ENCODE measurements around the gene GNPTG. TPM values are rescaled to one million over a fixed set of nuclear protein-coding genes. Genes with fewer than 3 reads are reported as not detected.

GNPTG gene
- total and polyA plus RNA-seq, 2 donors from 2014 or later = 88.7 to 138 TPM

DNA sequence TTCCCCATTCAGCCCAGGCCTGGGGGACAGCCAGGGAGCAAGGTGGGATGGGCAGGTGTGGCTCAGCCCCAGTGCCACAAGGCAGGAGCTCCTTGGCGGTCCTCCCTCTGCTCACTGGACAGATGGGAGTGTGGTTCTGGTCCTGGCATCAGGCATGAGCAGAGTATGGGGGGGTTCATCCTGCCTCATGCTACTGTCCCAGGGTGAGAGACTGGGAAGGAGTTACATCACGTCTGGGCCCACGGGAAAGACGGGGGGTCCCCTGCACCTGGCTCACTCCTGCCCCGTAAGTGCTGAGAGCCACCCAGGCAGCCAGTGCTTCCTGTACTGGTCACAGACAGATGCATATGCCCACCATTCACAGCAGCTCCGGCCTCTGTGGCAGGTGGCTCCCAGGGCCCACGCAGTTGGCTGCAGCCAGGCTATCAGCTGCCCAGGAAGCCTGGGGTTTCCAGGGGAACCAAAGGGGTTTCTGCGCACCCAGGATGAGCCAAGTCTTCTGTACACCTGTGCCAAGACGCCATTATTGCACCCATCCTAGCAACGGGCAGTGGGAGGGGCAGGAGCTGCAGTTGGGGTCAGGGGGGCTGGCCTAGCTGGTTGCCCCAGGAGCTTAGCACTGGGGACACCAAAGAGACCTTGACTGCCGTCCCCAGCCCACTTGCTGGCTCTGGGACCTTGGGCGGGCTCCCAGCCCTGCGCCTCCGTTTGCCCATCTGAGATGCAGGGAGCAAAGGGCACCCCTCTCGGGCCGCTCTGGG lies 16.3 kb upstream of the GNPTG start:
- no peak for DNase-seq
- peaks cover 0 to 3% (median 0%) of the 10 kb centered on the region in 3 donors for H3K36me3 ChIP-seq (ENCODE audit: control insufficient read depth in 2 of 3, insufficient read depth in 3 of 3, low read length in 3 of 3)
- no peak overlapping the region for H3K27ac ChIP-seq (ENCODE audit: low read depth in 2 of 2, low read length in 2 of 2)
- no peaks in the 10 kb centered on the region for H3K9me3 ChIP-seq (ENCODE audit: control insufficient read depth in 2 of 3, insufficient read depth in 1 of 3, low read length in 3 of 3)
- H3K27me3 ChIP-seq (ENCODE audit: control insufficient read depth, insufficient read depth, low read length) = peaks cover 13% of the 10 kb centered on the region
- no peak for FAIRE-seq
- intact Hi-C loops (cut with DNase I) = no loop called here
- peaks cover 0 to 14% (median 13%) of the 10 kb centered on the region in 3 donors for H3K4me1 ChIP-seq (ENCODE audit: control insufficient read depth in 2 of 3, insufficient read depth in 2 of 3, low read depth in 1 of 3, low read length in 3 of 3)
- no peak overlapping the region for H3K9ac ChIP-seq (ENCODE audit: low read length in 3 of 3)
- H3K4me3 ChIP-seq (ENCODE audit: low read length in 3 of 3) = no peak overlapping the region
- TF ChIP-seq, protein P1, sequence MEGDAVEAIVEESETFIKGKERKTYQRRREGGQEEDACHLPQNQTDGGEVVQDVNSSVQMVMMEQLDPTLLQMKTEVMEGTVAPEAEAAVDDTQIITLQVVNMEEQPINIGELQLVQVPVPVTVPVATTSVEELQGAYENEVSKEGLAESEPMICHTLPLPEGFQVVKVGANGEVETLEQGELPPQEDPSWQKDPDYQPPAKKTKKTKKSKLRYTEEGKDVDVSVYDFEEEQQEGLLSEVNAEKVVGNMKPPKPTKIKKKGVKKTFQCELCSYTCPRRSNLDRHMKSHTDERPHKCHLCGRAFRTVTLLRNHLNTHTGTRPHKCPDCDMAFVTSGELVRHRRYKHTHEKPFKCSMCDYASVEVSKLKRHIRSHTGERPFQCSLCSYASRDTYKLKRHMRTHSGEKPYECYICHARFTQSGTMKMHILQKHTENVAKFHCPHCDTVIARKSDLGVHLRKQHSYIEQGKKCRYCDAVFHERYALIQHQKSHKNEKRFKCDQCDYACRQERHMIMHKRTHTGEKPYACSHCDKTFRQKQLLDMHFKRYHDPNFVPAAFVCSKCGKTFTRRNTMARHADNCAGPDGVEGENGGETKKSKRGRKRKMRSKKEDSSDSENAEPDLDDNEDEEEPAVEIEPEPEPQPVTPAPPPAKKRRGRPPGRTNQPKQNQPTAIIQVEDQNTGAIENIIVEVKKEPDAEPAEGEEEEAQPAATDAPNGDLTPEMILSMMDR (IDR thresholded peaks at IDR 0.05; ENCODE audit: borderline replicate concordance, extremely low read depth, insufficient read depth) = no peak

DNA sequence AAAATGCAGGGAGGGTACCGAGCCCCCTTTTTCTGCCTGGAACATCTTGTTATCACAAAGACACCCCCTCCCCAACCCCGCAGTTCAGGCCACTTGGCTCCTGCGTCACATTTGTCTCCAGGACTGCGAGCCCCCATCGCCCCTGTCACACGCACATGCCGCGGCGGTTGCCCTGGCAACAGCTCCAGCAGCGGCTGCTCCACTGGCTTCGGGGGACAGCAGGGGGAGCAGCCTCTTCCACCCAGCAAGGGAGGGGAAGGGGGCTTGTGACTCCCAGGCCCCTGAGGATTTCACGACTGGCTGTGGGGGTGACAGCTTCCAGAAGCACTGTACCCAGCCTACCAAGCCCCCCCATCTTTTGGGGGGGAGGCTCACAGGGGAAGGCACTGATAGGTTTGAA lies 15.7 kb upstream of the GNPTG start:
- intact Hi-C loops (cut with DNase I) = no loop called here
- Histone ChIP-seq H3K9me3 (ENCODE audit: control insufficient read depth in 2 of 3, insufficient read depth in 1 of 3, low read length in 3 of 3) (no peaks in the 10 kb centered on the region), H3K4me1 (ENCODE audit: control insufficient read depth in 2 of 3, insufficient read depth in 2 of 3, low read depth in 1 of 3, low read length in 3 of 3) (peaks cover 0 to 14% (median 13%) of the 10 kb centered on the region in 3 donors), H3K4me3 (ENCODE audit: low read length in 3 of 3) (no peak overlapping the region), H3K27ac (ENCODE audit: low read depth in 2 of 2, low read length in 2 of 2) (no peak overlapping the region), H3K36me3 (ENCODE audit: control insufficient read depth in 2 of 3, insufficient read depth in 3 of 3, low read length in 3 of 3) (peaks cover 0 to 3% (median 0%) of the 10 kb centered on the region in 3 donors), H3K9ac (ENCODE audit: low read length in 3 of 3) (no peak overlapping the region), H3K27me3 (ENCODE audit: control insufficient read depth, insufficient read depth, low read length) (peaks cover 13% of the 10 kb centered on the region)
- DNase-seq = peak in 2 of 5 donors; percentile 46 to 66
- FAIRE-seq = no peak
- TF ChIP-seq, protein P1 (IDR thresholded peaks at IDR 0.05; ENCODE audit: borderline replicate concordance, extremely low read depth, insufficient read depth) = no peak

DNA sequence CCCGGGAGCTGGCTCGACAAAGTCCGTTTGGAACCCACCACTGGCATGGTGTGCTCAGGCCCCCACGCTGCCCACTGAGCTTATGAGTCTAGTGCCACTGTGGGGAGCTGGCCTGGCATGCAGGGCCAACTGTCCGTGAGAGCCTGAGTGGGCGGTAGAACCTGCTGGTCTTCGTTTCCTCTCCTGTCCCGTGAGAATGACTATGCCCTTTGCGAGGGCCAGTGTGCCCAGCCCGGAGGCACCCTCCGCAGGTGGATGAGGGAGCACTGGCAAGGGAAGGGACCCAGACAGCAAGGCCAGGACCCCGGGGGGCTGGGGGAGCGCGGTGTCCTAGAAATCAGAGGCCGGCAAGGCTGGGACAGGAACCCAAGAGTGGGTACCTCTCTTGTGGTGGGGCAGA lies 15.1 kb upstream of the GNPTG start:
- intact Hi-C loops (cut with DNase I) = no loop called here
- no peak for FAIRE-seq
- peaks cover 13% of the 10 kb centered on the region for H3K27me3 ChIP-seq (ENCODE audit: control insufficient read depth, insufficient read depth, low read length)
- H3K9ac ChIP-seq (ENCODE audit: low read length in 3 of 3) = no peak overlapping the region
- H3K4me1 ChIP-seq (ENCODE audit: control insufficient read depth in 2 of 3, insufficient read depth in 2 of 3, low read depth in 1 of 3, low read length in 3 of 3) = peaks cover 0 to 9% (median 8%) of the 10 kb centered on the region in 3 donors
- H3K4me3 ChIP-seq (ENCODE audit: low read length in 3 of 3) = no peak overlapping the region
- TF ChIP-seq, protein P1 (IDR thresholded peaks at IDR 0.05; ENCODE audit: borderline replicate concordance, extremely low read depth, insufficient read depth) = no peak
- H3K9me3 ChIP-seq (ENCODE audit: control insufficient read depth in 2 of 3, insufficient read depth in 1 of 3, low read length in 3 of 3) = no peaks in the 10 kb centered on the region
- peaks cover 0 to 3% (median 0%) of the 10 kb centered on the region in 3 donors for H3K36me3 ChIP-seq (ENCODE audit: control insufficient read depth in 2 of 3, insufficient read depth in 3 of 3, low read length in 3 of 3)
- DNase-seq = no peak
- no peak overlapping the region for H3K27ac ChIP-seq (ENCODE audit: low read depth in 2 of 2, low read length in 2 of 2)
